HG03442 (cell line): ENCODE measurements around the gene MAF.

Experiments
- ATAC-seq: cut with Tn5 transposase; IDR thresholded peaks from one replicate; pipeline ENCODE4 v1.9.1; 2021; ENCODE audit warnings: mild to moderate bottlenecking, moderate library complexity; ENCODE audit not compliant: unreplicated experiment

The MAF gene

DNA sequence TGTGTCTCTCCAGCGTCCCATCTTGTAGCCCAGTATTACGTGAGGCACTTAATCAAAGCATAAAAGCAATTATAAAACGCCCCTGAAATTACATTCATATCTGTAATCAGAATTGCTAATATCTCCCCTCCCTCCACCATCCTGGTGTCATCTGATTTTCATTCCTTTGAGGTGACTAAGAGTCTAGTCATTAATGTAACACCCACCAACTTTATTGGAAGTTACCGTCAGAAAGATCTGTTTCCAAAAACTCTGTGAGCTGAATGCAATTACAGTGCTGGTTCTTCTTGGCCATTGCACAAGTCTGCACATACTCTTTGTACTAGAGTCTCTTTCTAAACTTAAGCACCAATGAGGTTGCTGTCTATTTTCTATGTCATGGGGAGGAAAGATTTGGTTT, 12.5 kb upstream of the MAF start:
- no peak for ATAC-seq

DNA sequence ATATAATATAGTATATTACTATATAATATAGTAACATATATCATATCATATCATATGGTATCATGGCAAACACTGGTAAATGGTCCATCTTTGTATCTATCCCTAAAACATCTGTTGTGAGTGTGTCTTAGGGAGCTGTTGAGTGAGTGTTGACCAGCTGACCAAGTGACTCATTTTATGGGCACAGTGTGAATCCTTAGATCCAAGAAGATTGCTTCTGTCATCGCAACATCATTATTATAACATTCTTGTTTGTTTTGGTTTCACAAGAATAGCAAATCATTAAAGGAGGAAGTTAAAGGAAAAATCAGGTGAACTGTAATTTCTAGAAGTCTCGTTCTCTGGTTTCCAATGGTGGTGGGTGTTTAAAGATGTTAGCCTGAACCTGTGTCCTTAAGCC, 11.7 kb upstream of the MAF start:
- ATAC-seq: no peak

DNA sequence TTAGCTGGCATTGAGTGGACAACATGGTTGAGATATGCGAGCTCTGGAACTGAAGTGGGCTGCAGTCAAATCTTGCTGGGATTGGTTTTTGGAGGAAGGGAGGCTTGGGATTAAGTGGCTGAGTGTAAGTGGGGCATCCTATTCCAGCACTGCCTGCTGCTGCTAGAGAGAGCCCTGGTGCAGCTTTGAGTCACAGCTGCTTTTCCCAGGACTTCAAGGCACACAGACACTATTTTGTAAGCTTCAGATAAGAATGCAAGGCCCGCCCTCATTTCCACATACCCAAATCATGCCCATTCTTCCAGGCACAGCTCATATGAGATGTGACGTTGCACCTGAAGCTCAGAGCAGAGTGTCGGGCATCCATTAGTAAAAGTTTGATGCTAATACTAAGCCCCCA, 10.2 kb upstream of the MAF start:
- ATAC-seq: no peak

DNA sequence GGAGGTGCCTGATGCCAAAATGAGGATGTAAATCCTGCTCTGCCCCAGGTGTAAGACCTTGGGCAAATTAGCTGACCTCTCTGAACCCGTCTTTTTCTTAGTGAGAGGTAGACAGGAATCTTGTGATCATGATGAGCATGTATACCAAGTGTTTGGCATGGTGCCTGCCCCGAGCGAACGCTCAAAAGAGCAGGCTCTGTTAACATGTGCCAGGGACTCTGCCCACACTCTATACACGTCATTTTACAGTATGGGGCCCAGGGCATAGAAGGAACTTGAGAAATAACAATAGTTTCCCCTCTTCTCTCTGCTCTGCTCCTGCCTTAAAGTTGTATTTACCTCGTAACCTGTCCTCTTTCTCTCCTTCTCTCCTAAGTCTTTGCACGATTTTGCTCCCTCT, 9.3 kb upstream of the MAF start:
- ATAC-seq: no peak

DNA sequence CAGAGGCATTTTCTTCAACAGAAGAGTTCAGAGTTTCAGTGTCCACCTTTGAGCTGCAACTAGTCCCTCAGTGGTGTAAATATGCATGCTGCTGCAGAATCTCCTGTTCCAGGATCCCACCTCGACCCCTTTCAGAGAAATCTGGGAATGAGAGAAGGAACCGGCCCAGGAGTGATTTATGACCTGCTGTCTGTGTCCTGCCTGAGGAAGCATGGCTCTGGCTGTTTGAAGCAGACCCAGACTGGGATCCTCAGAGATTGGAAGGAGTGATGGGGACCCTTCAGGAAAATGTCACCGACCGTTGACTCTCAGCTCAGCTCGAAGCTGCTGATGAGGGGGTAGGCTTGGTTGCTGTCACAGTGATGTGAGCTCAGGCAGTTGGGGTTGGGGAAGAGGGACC, 8.4 kb upstream of the MAF start:
- ATAC-seq: no peak

DNA sequence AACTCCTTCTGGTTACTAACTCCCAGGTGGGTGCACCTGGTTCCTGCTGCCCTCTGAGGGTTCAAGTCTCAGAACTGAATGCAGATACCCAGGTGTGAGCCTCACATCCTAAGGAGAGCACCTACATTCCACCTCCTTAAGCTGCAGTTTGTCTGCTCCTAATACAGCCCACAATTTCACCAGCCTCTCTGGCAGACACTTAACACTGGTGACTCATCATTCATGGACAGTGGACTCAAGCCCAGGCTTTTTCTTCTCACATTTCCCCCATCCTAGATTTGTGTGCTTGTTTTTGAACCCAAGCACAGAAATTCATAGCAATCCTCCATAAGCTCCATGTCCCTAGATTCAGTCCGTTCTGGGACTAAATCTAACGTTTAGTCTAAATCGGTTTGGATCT, 7.0 kb upstream of the MAF start:
- ATAC-seq: no peak

DNA sequence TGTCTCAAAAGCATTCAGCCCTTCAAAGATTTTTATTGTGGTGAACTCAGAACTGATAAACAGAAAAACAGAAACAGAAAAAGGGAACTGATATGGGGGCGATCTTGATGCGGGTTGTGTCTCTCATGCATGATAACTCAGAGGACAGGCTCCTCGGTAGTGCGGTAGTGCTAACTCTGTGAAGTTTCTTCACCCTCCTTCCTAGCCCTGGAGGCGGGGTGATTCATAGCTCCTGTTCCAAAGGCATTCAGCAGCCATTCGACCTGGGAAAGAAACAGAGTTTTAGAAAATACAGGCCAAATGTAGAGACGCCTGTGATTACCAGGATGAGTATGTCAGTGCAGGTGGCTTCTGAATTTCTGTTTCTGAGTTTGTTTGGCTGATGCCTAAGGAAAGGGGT, 5.5 kb upstream of the MAF start:
- no peak for ATAC-seq

DNA sequence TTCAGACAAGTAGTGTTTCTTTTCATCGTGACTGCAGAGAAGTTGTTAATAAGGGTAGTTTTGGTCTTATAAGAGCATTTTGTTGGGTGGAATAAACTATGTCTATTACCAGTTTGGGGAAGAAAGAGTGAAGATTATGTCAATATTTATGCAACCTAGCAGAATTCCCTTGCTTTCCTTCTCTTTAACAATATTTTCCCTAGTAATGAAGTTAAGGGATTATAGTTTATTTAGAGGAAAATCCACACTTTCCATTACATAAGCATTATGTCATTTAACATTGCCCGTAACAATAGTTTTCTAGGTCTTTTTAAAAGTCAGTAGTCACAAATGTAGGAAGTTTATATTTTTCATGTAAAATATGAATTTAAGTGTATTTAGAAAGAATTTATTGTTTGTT, 2.5 kb upstream of the MAF start:
- no peak for ATAC-seq

DNA sequence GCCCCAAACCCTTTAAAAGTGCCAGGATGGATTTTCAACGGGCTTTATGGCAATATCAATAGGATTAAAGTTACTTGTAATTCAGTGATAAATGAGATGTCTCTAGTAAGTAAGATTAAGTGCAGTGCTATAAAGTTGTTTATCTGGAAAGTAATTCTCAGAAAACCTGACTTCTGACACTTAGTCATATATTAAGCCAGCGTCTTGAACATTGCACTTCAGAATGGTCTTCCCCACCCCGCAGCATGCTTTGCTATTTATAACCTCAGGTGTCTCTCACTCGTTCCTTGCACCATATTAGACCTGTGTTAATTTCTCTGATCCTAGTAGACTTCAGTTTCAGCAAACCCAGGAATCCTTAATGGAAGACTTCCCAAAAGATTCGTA, 2.1 kb upstream of the MAF start:
- no peak for ATAC-seq

DNA sequence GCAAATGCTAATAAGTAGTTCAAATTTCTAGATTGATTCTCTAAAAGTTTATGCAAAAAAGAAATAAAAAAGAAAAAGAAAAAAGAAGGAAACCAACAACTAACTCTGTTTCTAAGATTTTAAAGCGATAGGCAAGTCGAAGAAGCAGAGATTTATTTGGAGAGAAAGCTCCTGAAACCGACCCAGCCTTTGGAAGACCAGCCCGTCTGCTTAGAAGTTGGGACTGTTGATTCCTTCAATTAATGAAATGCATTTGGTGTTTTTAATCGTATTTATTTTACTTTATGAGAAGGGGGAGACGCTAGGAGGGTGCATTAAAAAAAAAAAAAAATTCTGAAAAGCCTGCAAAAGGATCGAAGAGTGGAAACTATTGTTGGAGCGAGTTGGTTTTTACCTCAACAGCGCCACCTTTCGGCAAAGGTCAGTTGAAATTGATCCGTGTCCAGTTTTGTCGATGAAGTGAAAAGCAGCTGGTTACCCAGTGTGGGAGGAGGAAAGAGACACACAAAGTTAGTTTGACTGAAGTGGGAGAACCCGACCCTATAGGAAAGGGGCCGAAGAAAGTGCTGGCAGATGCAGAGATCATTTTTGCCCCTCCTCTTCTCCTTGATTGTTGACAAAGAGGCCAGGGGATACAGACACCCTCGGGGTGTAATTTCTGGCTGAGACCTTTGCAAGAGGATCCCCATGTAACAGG, 1.5 kb upstream of the MAF start:
- ATAC-seq: no peak

DNA sequence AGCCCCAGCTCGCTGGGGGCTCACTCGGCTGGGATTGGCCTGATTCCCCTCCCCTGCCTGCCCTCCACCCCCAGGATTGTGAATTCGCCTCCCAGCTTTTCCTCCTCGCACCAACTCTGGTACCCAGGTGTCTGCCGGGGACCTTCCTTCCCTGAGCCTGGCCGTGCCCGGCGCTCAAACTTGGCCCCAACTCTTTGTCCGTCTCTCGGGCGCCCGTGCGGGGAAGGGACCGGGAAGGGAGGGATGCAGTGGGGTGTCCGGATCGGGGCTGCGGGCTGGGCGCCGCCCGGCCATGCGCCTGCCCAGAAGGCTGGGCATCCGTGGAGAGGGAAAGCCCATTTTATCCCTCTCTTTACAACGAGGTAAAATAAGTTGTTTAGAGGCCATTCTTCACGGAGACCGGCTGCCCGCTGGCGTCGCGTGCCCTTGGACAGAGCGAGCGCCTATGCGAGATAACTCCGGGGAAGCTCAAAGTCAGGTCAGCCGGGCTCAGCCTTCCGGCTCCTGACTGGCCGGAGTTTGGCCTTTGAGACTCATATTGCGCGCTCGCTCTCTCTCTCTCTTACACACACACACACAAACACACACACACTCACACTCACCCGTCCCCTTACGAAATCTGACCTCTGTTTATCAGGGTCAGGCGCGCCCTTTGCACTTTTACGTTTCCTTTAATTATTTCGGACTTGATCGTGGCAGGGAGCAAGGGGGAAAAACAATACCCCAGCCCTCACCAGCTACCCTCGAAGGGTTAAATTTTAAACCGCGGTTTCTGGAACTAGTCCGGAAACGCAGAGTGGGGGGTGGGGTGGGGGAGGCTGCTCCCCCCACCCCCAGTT, 774 bp upstream of the MAF start:
- peak; percentile 3 for ATAC-seq

DNA sequence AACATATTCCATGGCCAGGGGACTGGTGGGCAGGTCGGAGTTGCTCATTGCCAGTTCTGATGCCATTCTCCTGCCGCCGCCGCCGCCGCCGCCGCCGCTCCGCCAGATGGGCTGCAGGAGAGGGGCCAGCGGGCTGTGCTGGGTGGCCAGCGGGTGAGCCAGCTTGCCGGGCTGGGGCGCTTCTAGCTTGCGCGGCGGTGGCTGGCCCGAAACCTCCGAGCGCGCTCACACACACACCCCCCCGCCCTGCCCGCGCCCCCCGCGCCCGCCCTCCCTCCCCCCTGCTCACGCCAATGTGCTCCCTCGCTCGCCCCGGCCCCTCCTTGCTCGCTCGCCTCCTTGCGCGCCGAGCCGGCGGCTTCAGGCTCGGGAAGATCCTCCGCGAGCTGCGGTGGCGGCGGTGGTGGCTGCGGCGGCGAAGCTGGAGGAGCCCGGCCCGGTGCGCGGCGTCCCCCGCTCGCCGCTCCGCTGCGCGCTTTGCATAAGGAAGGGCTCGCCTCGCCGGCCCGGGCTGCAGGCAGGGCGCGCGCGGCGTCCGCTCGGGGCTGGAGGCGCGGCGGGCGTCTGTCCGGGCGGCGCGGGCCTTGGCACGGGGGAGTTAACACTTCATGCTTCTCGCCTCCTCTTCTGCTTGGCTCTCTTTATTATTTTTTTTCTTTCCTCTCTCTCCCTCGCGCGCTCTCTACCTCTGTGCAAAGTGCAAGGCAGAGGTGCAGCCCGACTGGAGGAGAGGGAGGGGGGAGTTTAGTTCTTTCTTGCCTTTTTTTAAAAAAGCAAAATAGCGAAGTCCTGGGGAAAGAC, 500 bp downstream of the MAF start:
- no peak for ATAC-seq

DNA sequence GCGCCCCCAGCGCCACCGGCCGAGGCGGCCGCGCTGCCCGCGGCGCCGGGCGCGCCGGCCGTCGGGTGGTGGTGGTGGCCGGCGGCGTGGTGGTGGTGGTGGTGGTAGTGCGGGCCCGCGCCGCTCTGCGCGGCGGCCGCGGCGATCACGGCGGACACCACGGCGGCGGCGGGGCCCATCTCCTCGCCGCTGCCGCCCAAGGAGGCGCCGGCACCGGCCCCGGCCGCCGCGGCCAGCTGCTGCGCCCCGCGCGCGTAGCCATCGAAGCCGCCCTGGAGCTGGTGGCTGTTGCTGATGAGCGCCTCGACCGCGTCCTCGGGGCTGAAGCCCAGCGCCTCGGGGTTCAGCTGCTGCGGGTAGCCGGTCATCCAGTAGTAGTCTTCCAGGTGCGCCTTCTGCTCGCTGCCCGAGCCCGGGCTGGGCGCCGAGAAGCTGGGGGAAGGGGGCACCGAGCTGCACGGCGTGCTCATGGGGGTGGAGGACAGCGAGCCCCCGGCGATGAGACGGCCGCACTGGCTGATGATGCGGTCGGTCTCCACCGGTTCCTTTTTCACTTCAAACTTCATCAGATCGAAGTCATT, 1.2 kb downstream of the MAF start:
- ATAC-seq: no peak

DNA sequence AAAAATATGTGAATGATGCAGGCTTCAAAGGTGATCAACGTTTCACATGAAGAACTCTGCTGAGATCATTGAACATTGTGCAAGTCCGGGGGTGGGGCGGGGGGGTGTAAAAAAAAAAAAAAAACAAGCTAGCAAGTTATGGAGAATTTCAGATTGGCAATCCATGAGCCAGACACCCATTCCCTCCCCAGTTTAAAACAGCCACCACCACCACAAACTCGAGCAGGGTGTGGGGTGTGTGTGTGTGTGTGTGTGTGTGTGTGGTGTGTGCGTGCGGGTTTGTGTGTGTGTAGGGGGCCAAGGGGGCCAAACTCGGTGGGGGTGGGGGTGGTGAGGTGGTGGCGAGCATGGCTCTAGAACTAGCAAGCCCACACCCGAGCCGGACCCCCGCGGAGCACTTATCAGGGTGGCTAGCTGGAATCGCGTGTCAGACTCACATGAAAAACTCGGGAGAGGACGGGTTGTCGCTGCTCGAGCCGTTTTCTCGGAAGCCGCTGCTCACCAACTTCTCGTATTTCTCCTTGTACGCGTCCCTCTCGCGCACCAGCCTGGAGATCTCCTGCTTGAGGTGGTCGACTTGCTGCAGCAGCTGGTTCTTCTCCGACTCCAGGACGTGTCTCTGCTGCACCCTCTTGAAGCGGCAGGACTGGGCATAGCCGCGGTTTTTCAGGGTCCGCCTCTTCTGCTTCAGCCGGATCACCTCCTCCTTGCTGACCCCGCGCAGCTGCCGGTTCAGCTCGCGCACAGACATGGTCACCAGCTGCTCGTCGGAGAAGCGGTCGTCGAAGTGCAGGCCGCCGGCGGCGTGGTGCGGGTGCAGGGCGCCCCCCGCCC, 2.0 kb downstream of the MAF start:
- ATAC-seq: no peak

DNA sequence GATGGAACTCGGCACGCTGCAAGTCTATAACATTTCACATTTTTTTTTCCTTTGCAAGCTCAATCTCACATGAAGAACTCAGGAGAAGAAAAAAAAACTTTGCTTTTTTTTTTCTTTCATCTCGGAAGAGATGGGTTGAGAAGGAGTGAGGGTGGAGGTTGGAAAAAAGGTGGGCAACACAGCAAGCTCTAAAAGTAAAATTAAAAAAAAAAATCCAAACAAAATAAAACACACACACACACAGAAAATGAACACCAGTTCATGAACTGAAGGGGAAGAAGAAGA, 2.5 kb downstream of the MAF start:
- ATAC-seq: no peak

DNA sequence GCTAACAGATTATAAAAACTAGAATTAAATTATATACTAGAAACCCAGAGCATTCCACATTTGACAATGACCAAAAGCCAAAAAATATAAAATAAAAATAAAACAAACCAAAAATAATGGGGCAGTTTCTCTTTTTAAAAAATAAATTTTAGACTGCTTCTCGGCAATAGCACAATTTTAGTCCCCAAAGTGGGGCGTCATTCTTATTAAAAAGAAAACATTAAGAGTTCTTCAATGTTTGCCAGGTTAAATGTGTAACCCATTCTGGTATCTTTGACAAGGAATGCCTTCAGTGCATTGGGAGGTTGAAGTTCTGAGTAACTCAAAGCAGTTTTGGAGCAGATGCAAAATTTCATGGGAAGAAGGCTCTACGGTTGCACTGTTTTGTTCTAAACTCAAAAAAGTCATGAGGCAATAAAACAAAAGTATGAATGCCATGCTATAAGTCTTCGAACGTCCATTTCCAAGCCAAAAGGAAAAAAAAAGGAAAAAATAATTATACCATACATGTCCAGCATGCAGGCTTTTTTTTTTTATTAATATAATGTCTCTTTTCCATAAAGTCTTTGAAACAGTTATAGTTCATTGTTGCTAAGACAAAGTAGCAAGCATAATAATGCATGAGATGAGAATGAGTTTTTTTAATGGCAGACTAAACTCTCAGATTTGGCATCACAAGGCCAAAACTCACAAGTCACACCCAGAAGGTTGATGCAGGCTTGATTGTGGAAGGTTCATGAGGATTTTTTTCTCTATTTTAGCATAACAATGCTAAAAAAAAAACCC, 3.1 kb downstream of the MAF start:
- no peak for ATAC-seq

DNA sequence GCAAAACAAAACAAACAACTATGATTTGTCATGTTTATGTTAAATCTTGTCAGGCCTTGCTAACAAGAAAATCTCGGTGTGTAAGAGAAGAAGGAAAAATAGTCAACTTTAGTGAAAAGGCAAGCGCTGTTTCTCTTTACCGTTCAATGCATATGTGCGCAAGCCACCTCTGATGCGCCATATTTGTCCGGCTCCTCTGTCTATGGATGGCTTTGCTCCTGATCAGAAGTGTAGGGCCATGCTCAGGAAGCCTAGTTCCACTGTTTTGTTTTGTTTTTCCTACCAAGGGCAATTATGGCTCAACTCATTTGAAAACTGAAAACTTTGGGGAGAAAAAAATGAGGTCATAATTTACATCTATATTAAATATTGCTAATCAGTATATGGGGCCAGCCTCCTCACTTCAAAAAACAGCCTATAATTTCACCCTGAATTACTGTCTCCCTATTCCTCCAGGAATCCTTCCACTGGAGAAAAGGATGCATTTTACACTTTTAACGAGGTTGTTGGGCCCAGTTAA, 4.5 kb downstream of the MAF start:
- no peak for ATAC-seq

DNA sequence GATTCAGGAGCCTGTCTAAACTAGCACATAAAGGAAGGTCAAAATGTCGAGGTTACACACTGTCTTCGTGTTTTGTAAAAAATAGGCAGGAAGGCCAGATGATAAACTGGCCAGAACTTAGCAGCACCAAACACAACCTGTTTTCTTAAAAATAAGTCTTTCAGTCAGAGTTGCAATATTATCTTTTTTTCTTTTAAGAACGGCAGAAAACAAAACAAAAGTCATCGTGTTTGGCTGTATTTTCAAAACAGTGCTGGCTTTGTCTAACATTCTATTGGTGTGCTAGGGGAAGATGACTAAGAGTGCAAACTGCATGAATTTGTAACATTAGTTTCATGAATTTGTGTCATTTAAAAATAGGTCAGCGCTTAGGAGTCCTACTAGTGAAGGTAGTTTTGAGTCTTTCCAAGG, 5.3 kb downstream of the MAF start:
- no peak for ATAC-seq

DNA sequence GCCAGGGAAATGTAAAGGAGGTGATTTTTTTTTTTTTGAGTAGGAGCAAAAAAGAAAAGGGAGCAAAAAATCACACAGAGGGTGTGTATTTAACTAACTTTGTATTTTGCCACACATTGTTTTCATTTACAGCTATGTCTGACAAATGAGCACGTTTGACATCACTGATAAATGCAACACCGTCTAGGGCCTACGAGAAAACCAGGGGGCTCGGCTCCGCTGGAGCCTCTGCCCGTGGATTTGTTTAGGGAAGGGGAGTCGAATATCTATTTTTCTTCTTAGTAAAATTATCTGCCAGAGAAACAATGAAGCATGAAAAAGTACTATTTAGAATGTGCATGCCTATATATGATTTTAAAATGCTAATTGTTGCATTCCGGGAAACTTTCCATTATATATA, 6.8 kb downstream of the MAF start:
- no peak for ATAC-seq

DNA sequence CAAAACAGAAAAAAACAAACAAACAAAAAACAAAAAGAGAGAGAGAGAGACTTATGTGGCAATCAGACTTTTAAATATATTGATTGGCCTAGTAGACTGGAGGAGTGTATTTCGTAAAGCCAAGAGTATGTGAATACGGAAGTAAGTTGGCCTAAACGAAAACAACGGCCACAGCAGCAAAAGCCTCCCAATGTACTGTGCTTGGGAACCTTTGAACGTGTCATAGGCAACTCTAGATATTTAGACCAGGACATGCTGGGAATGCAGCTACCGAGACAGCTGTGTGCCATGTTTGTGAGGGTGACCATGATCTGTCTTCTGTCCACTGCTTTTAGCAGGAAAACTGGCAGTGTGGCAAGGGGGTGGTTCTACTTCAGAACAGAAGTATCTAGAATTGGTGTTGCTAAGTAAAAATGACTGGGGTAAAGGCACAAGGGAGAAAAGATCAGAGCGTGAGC, 7.4 kb downstream of the MAF start:
- no peak for ATAC-seq
